SH-SY5Y (cell line): Measurements from ENCODE around the gene RFC3.

ENCODE experiments used
- GATA2 ChIP-seq: IDR thresholded peaks from 2 replicates; pipeline ENCODE4 v1.6.1; 2011; ENCODE audit warnings: mild to moderate bottlenecking, low read depth, low read length
- GATA3 ChIP-seq: IDR thresholded peaks from 2 replicates; pipeline ENCODE4 v1.6.1; 2011; ENCODE audit warnings: low read depth, mild to moderate bottlenecking, low read length, moderate library complexity

RFC3 gene

GRCh38 chr13:33840402-33840801 is 22.5 kb downstream of the RFC3 start:
- no peak for TF ChIP-seq GATA2
- TF ChIP-seq GATA3: no peak

GRCh38 chr13:33842207-33842606 is 24.3 kb downstream of the RFC3 start:
- TF ChIP-seq GATA3 (no peak), GATA2 (no peak)

- TF ChIP-seq GATA2: no peak
- TF ChIP-seq GATA3: no peak
Observed at GRCh38 chr13:33842986-33843385, 25.0 kb downstream of the RFC3 start.

- TF ChIP-seq GATA2 (no peak), GATA3 (no peak)
Observed at GRCh38 chr13:33845572-33846302, 27.8 kb downstream of the RFC3 start.

- TF ChIP-seq GATA3 (no peak), GATA2 (no peak)
Observed at GRCh38 chr13:33846303-33847062, 28.5 kb downstream of the RFC3 start.

- TF ChIP-seq GATA2 (no peak), GATA3 (no peak)
Observed at GRCh38 chr13:33849211-33849610, 31.3 kb downstream of the RFC3 start.

GRCh38 chr13:33855371-33855895 is 37.5 kb downstream of the RFC3 start:
- no peak for TF ChIP-seq GATA2
- no peak for TF ChIP-seq GATA3

GRCh38 chr13:33859691-33860303 is 41.8 kb downstream of the RFC3 start:
- TF ChIP-seq GATA2 (no peak), GATA3 (no peak)

GRCh38 chr13:33860526-33860925 is 42.6 kb downstream of the RFC3 start:
- TF ChIP-seq GATA3: no peak
- no peak for TF ChIP-seq GATA2

GRCh38 chr13:33862016-33862415 is 44.1 kb downstream of the RFC3 start:
- TF ChIP-seq GATA3 (no peak), GATA2 (no peak)

GRCh38 chr13:33863188-33863789 is 45.3 kb downstream of the RFC3 start:
- no peak for TF ChIP-seq GATA2
- no peak for TF ChIP-seq GATA3

- no peak for TF ChIP-seq GATA2
- TF ChIP-seq GATA3: no peak
Observed at GRCh38 chr13:33865945-33866344, 48.0 kb downstream of the RFC3 start.

GRCh38 chr13:33867472-33867871 is 49.5 kb downstream of the RFC3 start:
- no peak for TF ChIP-seq GATA3
- no peak for TF ChIP-seq GATA2
